WTC11 (cell line): ENCODE results near the gene WDR48. TPM values are rescaled to one million over a fixed set of nuclear protein-coding genes. Genes with fewer than 3 reads are reported as not detected.

Experiments
- ATAC-seq: fragments of 200-7000 bp; cut with Tn5 transposase; 2 replicates; pipeline ENCODE4 v1.10.0; 2021; ENCODE audit warnings: mild to moderate bottlenecking, moderate library complexity
- CTCF ChIA-PET: fragments of 300-600 bp; sonication (Branson Sonifier 250); formaldehyde crosslinking; loops from one replicate; lab custom pipeline; 2021; ENCODE audit warnings: antibody characterized with exemption; lab: Charles Lee
- POLR2A ChIA-PET: fragments of 350-600 bp; sonication (Branson Sonifier 250); formaldehyde crosslinking; loops from one replicate; lab custom pipeline; 2021; ENCODE audit warnings: antibody characterized with exemption; lab: Charles Lee
- DNase-seq: peaks from one replicate; pipeline ENCODE4 v3.0.0; 2021; ENCODE audit warnings: low spot score
- H3K27ac Mint-ChIP-seq: 2 replicates; pipeline ENCODE4 v1.8.0; 2021; ENCODE audit warnings: mixed read lengths
- H3K27me3 Mint-ChIP-seq: 2 replicates; pipeline ENCODE4 v1.8.0; 2021; ENCODE audit warnings: low read depth, mild to moderate bottlenecking, moderate library complexity, mixed read lengths
- H3K36me3 Mint-ChIP-seq: 2 replicates; pipeline ENCODE4 v1.8.0; 2021; ENCODE audit warnings: mixed read lengths
- H3K4me1 Mint-ChIP-seq: 2 replicates; pipeline ENCODE4 v1.8.0; 2022; ENCODE audit warnings: mixed read lengths
- H3K4me3 Mint-ChIP-seq: 2 replicates; pipeline ENCODE4 v1.8.0; 2021; ENCODE audit warnings: mild to moderate bottlenecking, moderate library complexity, mixed read lengths
- H3K9me3 Mint-ChIP-seq: 2 replicates; pipeline ENCODE4 v1.8.0; 2021; ENCODE audit warnings: mixed read lengths
- AFF4 ChIP-seq: sonication (generic); formaldehyde crosslinking; IDR thresholded peaks from 2 replicates; pipeline ENCODE4 v1.8.1; 2023; ENCODE audit warnings: mild to moderate bottlenecking, missing genetic modification reagents, borderline replicate concordance
- CREM ChIP-seq: sonication (generic); formaldehyde crosslinking; IDR thresholded peaks from 2 replicates; pipeline ENCODE4 v1.8.1; 2022; ENCODE audit warnings: mild to moderate bottlenecking, missing genetic modification reagents, moderate library complexity
- E2F5 ChIP-seq: sonication (generic); formaldehyde crosslinking; IDR thresholded peaks from 2 replicates; pipeline ENCODE4 v1.8.1; 2022; ENCODE audit warnings: mild to moderate bottlenecking, moderate library complexity, missing genetic modification reagents
- ESRRA ChIP-seq: sonication (generic); formaldehyde crosslinking; IDR thresholded peaks from 2 replicates; pipeline ENCODE4 v1.8.1; 2022; ENCODE audit warnings: mild to moderate bottlenecking, missing genetic modification reagents, borderline replicate concordance
- FOXP1 ChIP-seq: sonication (generic); formaldehyde crosslinking; IDR thresholded peaks from 2 replicates; pipeline ENCODE4 v1.8.0; 2022; ENCODE audit warnings: missing genetic modification reagents, mild to moderate bottlenecking, moderate library complexity, borderline replicate concordance
- GABPB1 ChIP-seq: sonication (generic); formaldehyde crosslinking; IDR thresholded peaks from 2 replicates; pipeline ENCODE4 v1.8.1; 2023; ENCODE audit warnings: mild to moderate bottlenecking, missing genetic modification reagents
- HMGA2 ChIP-seq: fragments of 250-450 bp; sonication (Bioruptor Pico); IDR thresholded peaks from 2 replicates; pipeline ENCODE4 v1.4.0; 2021; ENCODE audit warnings: mild to moderate bottlenecking, moderate library complexity
- JAZF1 ChIP-seq: fragments of 250-450 bp; sonication (Bioruptor Pico); IDR thresholded peaks from 2 replicates; pipeline ENCODE4 v1.9.0; 2021; ENCODE audit warnings: moderate library complexity, mild to moderate bottlenecking, inconsistent platforms
- NR1H2 ChIP-seq: sonication (generic); formaldehyde crosslinking; IDR thresholded peaks from 2 replicates; pipeline ENCODE4 v1.9.0; 2021; ENCODE audit warnings: mild to moderate bottlenecking, moderate library complexity, missing genetic modification reagents
- NR3C1 ChIP-seq: sonication (generic); formaldehyde crosslinking; conservative IDR thresholded peaks from 2 replicates; pipeline ENCODE4 v1.8.1; 2023; ENCODE audit warnings: low read depth, mild to moderate bottlenecking, missing genetic modification reagents
- PREB ChIP-seq: sonication (generic); formaldehyde crosslinking; IDR thresholded peaks from 2 replicates; pipeline ENCODE4 v1.8.1; 2022; ENCODE audit warnings: mild to moderate bottlenecking, missing genetic modification reagents, moderate library complexity, borderline replicate concordance
- SMAD3 ChIP-seq: sonication (generic); formaldehyde crosslinking; IDR thresholded peaks from 2 replicates; pipeline ENCODE4 v1.8.0; 2022; ENCODE audit warnings: missing genetic modification reagents, mild to moderate bottlenecking, borderline replicate concordance
- SOX15 ChIP-seq: fragments of 250-450 bp; sonication (Bioruptor Pico); IDR thresholded peaks from 2 replicates; pipeline ENCODE4 v1.9.0; 2021; ENCODE audit warnings: mild to moderate bottlenecking
- TEAD1 ChIP-seq: sonication (generic); formaldehyde crosslinking; IDR thresholded peaks from 2 replicates; pipeline ENCODE4 v1.8.0; 2022; ENCODE audit warnings: mild to moderate bottlenecking, missing genetic modification reagents
- TEAD4 ChIP-seq: sonication (generic); formaldehyde crosslinking; IDR thresholded peaks from 2 replicates; pipeline ENCODE4 v1.8.0; 2022; ENCODE audit warnings: mild to moderate bottlenecking, missing genetic modification reagents
- ZNF263 ChIP-seq: sonication (generic); formaldehyde crosslinking; IDR thresholded peaks from 2 replicates; pipeline ENCODE4 v1.8.1; 2022; ENCODE audit warnings: low read depth, mild to moderate bottlenecking, moderate library complexity, missing genetic modification reagents
- ZNF423 ChIP-seq: fragments of 250-450 bp; sonication (Bioruptor Pico); IDR thresholded peaks from 2 replicates; pipeline ENCODE4 v2.1.2; 2022; ENCODE audit warnings: mild to moderate bottlenecking, moderate library complexity
- total RNA-seq: library from RNA; stranded (reverse); gene quantifications from 3 replicates; pipeline ENCODE4 v1.2.3, GENCODE V29; 2021

The WDR48 gene
- total RNA-seq, 1 experiment from 2014 or later: 40.9 TPM

GRCh38 chr3:39133093-39133490 lies 81.3 kb downstream of the WDR48 start (continued):
- TF ChIP-seq HMGA2 (CRISPR knock-in tag) (no peak), SOX15 (CRISPR knock-in tag) (no peak), JAZF1 (CRISPR knock-in tag) (no peak)

- Mint-ChIP-seq H3K36me3 (no peaks in the 10 kb centered on the region), H3K9me3 (no peaks in the 10 kb centered on the region), H3K27me3 (no peaks in the 10 kb centered on the region), H3K27ac (no peak overlapping the region), H3K4me3 (no peak overlapping the region), H3K4me1 (no peaks in the 10 kb centered on the region)
- no peak for DNase-seq
- no peak for ATAC-seq
- no peak for TF ChIP-seq NR1H2
- TF ChIP-seq GABPB1 (CRISPR knock-in tag): no peak
- TF ChIP-seq AFF4 (CRISPR knock-in tag): no peak
- ChIA-PET CTCF (interaction anchor here (1.0 to 2.4 kb wide), 3 partner anchors 8 to 158 kb away, joined by 4 to 11 read pairs (median 8); no protein-coding TSS in a partner anchor), POLR2A (no interaction called here)
Observed at GRCh38 chr3:39133822-39134221, 82.0 kb downstream of the WDR48 start.

GRCh38 chr3:39134305-39134704 lies 82.5 kb downstream of the WDR48 start:
- CTCF ChIA-PET: interaction anchor here (2.4 kb wide), 2 partner anchors 9 to 154 kb away, joined by 8 to 11 read pairs; no protein-coding TSS in a partner anchor
- Mint-ChIP-seq H3K36me3 (no peaks in the 10 kb centered on the region), H3K4me3 (no peak overlapping the region), H3K27me3 (no peaks in the 10 kb centered on the region), H3K4me1 (no peaks in the 10 kb centered on the region), H3K9me3 (no peaks in the 10 kb centered on the region), H3K27ac (no peak overlapping the region)
- POLR2A ChIA-PET: no interaction called here
- ATAC-seq: no peak
- DNase-seq: no peak
- no peak for TF ChIP-seq ZNF263 (CRISPR knock-in tag)

- ChIA-PET CTCF (interaction anchor here (1.1 to 2.4 kb wide), 2 partner anchors 10 to 153 kb away, joined by 4 to 8 read pairs; no protein-coding TSS in a partner anchor), POLR2A (no interaction called here)
- H3K9me3 Mint-ChIP-seq: no peaks in the 10 kb centered on the region
- no peak for DNase-seq
- H3K4me1 Mint-ChIP-seq: no peaks in the 10 kb centered on the region
- no peak overlapping the region for H3K27ac Mint-ChIP-seq
- H3K27me3 Mint-ChIP-seq: no peaks in the 10 kb centered on the region
- H3K4me3 Mint-ChIP-seq: no peak overlapping the region
- ATAC-seq: no peak
- no peaks in the 10 kb centered on the region for H3K36me3 Mint-ChIP-seq
- TF ChIP-seq PREB (CRISPR knock-in tag): no peak
- TF ChIP-seq AFF4 (CRISPR knock-in tag): no peak
- no peak for TF ChIP-seq TEAD1 (CRISPR knock-in tag)
- no peak for TF ChIP-seq SMAD3
- no peak for TF ChIP-seq TEAD4 (CRISPR knock-in tag)
- no peak for TF ChIP-seq ESRRA (CRISPR knock-in tag)
- no peak for TF ChIP-seq NR3C1 (CRISPR knock-in tag)
- TF ChIP-seq GABPB1 (CRISPR knock-in tag): no peak
- TF ChIP-seq E2F5 (CRISPR knock-in tag): no peak
- no peak for TF ChIP-seq ZNF423
- no peak for TF ChIP-seq CREM
- no peak for TF ChIP-seq FOXP1
Observed at GRCh38 chr3:39135170-39135805, 83.5 kb downstream of the WDR48 start.
